SU-DHL-6 (cell line): ENCODE measurements around the gene AOC3.

Source experiments
- H2AFZ ChIP-seq: fragments of 200-600 bp; sonication (generic); 2 replicates; pipeline ENCODE4 v1.6.1; 2014; ENCODE audit warnings: low read depth, mild to moderate bottlenecking, moderate library complexity, mixed read lengths, antibody characterized with exemption, low read length; ENCODE audit not compliant: severe bottlenecking
- H3F3A ChIP-seq: fragments of 200-600 bp; shearing (Covaris generic); 2 replicates; pipeline ENCODE4 v1.6.0; 2016; ENCODE audit warnings: antibody characterized with exemption, mild to moderate bottlenecking; ENCODE audit not compliant: insufficient read depth
- H3K27ac ChIP-seq: fragments of 200-600 bp; sonication (generic); 2 replicates; pipeline ENCODE4 v1.5.1; 2016; ENCODE audit warnings: low read depth, mild to moderate bottlenecking, low read length, moderate library complexity, mixed read lengths
- H3K27me3 ChIP-seq: fragments of 200-600 bp; sonication (generic), shearing (Covaris generic); 2 replicates; pipeline ENCODE4 v1.6.0; 2014; ENCODE audit warnings: mild to moderate bottlenecking, low read length
- H3K36me3 ChIP-seq: fragments of 200-600 bp; sonication (generic); 2 replicates; pipeline ENCODE4 v1.6.1; 2014; ENCODE audit warnings: mild to moderate bottlenecking, low read length, mixed read lengths
- H3K4me2 ChIP-seq: fragments of 300-600, 200-600 bp; shearing (Covaris generic), sonication (generic); 2 replicates; pipeline ENCODE4 v1.6.0; 2014; ENCODE audit warnings: low read length, low read depth, mild to moderate bottlenecking; ENCODE audit not compliant: poor library complexity, severe bottlenecking
- H3K4me3 ChIP-seq: fragments of 200-600 bp; sonication (generic); 2 replicates; pipeline ENCODE4 v1.5.1; 2014; ENCODE audit warnings: antibody characterized with exemption, low read length, mild to moderate bottlenecking, mixed read lengths; ENCODE audit not compliant: insufficient read depth, poor library complexity, severe bottlenecking
- H3K79me2 ChIP-seq: fragments of 200-600 bp; sonication (generic); 2 replicates; pipeline ENCODE4 v1.6.1; 2014; ENCODE audit warnings: mild to moderate bottlenecking, low read length, moderate library complexity; ENCODE audit not compliant: insufficient read depth
- H3K9ac ChIP-seq: fragments of 200-600 bp; sonication (generic); 2 replicates; pipeline ENCODE4 v1.7.0; 2014; ENCODE audit warnings: mild to moderate bottlenecking, low read length
- H3K9me2 ChIP-seq: fragments of 200-600 bp; sonication (generic); replicated peaks from 2 replicates; pipeline ENCODE4 v1.6.1; 2014; ENCODE audit warnings: low read length; ENCODE audit not compliant: insufficient read depth
- H3K9me3 ChIP-seq: fragments of 200-600 bp; sonication (generic); 2 replicates; pipeline ENCODE4 v1.6.1; 2014; ENCODE audit warnings: low read length, mixed read lengths; ENCODE audit not compliant: insufficient read depth
- H4K20me1 ChIP-seq: fragments of 200-600 bp; sonication (generic); 2 replicates; pipeline ENCODE4 v1.6.1; 2014; ENCODE audit warnings: low read depth, mild to moderate bottlenecking, antibody characterized with exemption, low read length, moderate library complexity, mixed read lengths
- EZH2phosphoT487 ChIP-seq: fragments of 200-600 bp; sonication (generic), shearing (Covaris generic); conservative IDR thresholded peaks from 2 replicates; pipeline ENCODE4 v1.6.1; 2018; ENCODE audit warnings: mild to moderate bottlenecking, antibody characterized with exemption, low read length, moderate library complexity, mixed read lengths
- TF ChIP-seq, protein P1 (sequence below): fragments of 200-600 bp; sonication (generic); IDR thresholded peaks from one replicate; pipeline ENCODE4 v1.5.1; 2017; ENCODE audit warnings: antibody characterized with exemption, mild to moderate bottlenecking, low read length, moderate library complexity; ENCODE audit not compliant: insufficient read depth, poor library complexity, severe bottlenecking

Gene AOC3

DNA sequence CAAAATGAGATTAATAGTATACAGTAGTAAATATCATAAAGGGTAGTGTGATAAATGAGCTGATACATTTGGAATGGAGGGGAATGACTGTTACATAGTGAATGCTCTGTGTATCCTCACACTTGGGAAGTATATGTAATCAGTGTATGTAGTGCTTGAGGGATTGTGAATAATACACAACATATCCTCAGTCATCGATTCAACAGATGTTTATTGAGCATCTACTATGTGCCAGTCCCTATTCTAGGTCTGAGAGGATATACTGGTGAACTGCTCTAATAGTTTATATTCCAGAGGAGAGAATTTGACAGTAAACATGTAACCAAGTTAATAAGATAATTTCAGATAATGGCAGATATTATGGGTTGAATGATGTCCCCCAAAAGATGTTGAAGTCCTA is 23.5 kb upstream of the AOC3 start:
- peaks cover 10% of the 10 kb centered on the region for H3F3A ChIP-seq
- no peak for TF ChIP-seq EZH2phosphoT487
- TF ChIP-seq, protein P1, sequence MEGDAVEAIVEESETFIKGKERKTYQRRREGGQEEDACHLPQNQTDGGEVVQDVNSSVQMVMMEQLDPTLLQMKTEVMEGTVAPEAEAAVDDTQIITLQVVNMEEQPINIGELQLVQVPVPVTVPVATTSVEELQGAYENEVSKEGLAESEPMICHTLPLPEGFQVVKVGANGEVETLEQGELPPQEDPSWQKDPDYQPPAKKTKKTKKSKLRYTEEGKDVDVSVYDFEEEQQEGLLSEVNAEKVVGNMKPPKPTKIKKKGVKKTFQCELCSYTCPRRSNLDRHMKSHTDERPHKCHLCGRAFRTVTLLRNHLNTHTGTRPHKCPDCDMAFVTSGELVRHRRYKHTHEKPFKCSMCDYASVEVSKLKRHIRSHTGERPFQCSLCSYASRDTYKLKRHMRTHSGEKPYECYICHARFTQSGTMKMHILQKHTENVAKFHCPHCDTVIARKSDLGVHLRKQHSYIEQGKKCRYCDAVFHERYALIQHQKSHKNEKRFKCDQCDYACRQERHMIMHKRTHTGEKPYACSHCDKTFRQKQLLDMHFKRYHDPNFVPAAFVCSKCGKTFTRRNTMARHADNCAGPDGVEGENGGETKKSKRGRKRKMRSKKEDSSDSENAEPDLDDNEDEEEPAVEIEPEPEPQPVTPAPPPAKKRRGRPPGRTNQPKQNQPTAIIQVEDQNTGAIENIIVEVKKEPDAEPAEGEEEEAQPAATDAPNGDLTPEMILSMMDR = no peak
- no peak overlapping the region for H3K9ac ChIP-seq
- no peaks in the 10 kb centered on the region for H3K9me2 ChIP-seq
- no peak overlapping the region for H3K4me3 ChIP-seq
- H3K27me3 ChIP-seq = no peaks in the 10 kb centered on the region
- H3K9me3 ChIP-seq = no peaks in the 10 kb centered on the region
- no peak overlapping the region for H2AFZ ChIP-seq
- peaks cover 15% of the 10 kb centered on the region for H3K79me2 ChIP-seq
- no peak overlapping the region for H3K27ac ChIP-seq
- no peaks in the 10 kb centered on the region for H3K36me3 ChIP-seq
- no peaks in the 10 kb centered on the region for H4K20me1 ChIP-seq
- no peak overlapping the region for H3K4me2 ChIP-seq

DNA sequence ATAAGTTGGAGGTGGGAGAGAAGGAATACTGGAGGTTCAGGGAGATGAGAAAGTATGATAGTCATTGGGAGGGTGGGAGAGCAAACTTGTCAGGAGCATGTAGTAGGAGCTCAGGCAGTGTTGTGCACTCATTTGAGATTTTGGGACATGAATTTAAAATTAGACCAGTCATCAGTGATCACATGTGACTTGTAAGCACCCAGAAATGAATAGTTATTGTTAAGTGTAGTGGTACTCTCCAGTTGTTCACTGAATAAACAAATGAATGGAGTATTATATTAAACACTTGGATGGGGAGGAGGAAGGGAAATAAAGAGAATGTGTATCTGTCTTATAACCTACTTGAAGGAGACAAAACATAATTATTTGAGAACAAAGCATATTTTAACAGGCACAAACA is 20.0 kb upstream of the AOC3 start:
- Histone ChIP-seq H3K27me3 (no peaks in the 10 kb centered on the region), H3K9me3 (no peaks in the 10 kb centered on the region), H3F3A (peaks cover 6% of the 10 kb centered on the region), H3K9ac (no peak overlapping the region), H3K4me2 (no peak overlapping the region), H3K79me2 (peaks cover 27% of the 10 kb centered on the region), H3K36me3 (peaks cover 7% of the 10 kb centered on the region; the same call in 1 of the 2 replicates), H4K20me1 (no peaks in the 10 kb centered on the region), H3K9me2 (no peaks in the 10 kb centered on the region), H3K27ac (no peak overlapping the region), H2AFZ (no peak overlapping the region), H3K4me3 (no peak overlapping the region)
- no peak for TF ChIP-seq EZH2phosphoT487
- TF ChIP-seq, protein P1 = no peak

DNA sequence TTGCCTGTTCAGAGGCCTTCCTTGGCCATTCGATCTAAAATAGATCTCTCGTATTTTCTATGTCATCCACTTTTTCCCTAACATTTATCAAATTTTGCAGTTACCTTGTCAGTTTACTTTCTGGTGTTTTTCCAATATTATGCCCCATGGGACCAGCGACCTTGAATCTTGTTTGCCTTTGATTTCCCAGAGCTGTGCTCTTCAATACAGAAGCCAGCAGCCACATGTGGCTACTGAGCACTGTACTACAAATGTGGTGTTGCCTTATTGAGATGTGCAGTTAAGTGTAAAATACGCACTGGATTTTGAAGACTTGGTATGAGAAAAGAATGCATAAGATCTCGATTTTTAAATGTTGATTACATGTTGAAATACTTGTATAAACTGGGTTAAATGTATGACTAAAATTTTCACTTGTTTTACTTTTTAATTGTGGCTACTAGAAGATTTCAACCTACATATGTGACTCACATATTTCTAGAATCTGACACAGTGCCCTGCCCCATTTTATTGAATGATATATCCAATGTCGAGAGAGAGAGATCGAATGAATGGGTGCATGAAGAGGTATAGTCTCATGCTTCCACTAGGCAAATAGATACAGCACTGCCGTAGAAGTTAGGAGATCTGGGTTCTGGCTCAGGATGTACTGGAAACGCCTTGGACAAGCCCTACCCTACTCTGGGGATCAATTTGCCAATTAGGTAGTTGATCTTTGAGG is 18.6 kb upstream of the AOC3 start:
- H4K20me1 ChIP-seq = no peaks in the 10 kb centered on the region
- H3K9ac ChIP-seq = peak overlapping the region; percentile 91
- peaks cover 10% of the 10 kb centered on the region; the same call in 1 of the 2 replicates for H3K36me3 ChIP-seq
- H2AFZ ChIP-seq = peak overlapping the region; percentile 83
- TF ChIP-seq, protein P1 = no peak
- no peak for TF ChIP-seq EZH2phosphoT487
- no peaks in the 10 kb centered on the region for H3K9me3 ChIP-seq
- H3K4me3 ChIP-seq = peak overlapping the region; percentile 87
- H3K9me2 ChIP-seq = no peaks in the 10 kb centered on the region
- peaks cover 33% of the 10 kb centered on the region for H3K79me2 ChIP-seq
- H3F3A ChIP-seq = peaks cover 4% of the 10 kb centered on the region; the same call in 1 of the 2 replicates
- H3K27me3 ChIP-seq = no peaks in the 10 kb centered on the region
- H3K27ac ChIP-seq = peak overlapping the region; percentile 43
- peak overlapping the region; percentile 92 for H3K4me2 ChIP-seq
